Mesothelial cell of epicardium (in vitro differentiated cells): ENCODE results near the gene MMD. TPM values are rescaled to one million over a fixed set of nuclear protein-coding genes. Genes with fewer than 3 reads are reported as not detected.
"Not testable (repeated sequence)": the region's sequence is repeated elsewhere in the genome, so short reads cannot be mapped to it uniquely, and the experiment has no call there.

Experiments used
- DNase-seq, 2 experiments: peaks; one replicate each; pipeline ENCODE4 v3.0.0; 2021; ENCODE audit warnings: low spot score in 2 of 2; ENCODE audit not compliant: unreplicated experiment in 2 of 2
- H3K27ac Mint-ChIP-seq: 2 replicates; pipeline ENCODE4 v1.8.0; 2021; ENCODE audit warnings: mixed read lengths
- H3K27me3 Mint-ChIP-seq: 2 replicates; pipeline ENCODE4 v1.8.0; 2021; ENCODE audit warnings: low read depth, mixed read lengths
- H3K36me3 Mint-ChIP-seq: 2 replicates; pipeline ENCODE4 v1.8.0; 2021; ENCODE audit warnings: mixed read lengths
- H3K4me1 Mint-ChIP-seq: 2 replicates; pipeline ENCODE4 v1.8.0; 2021; ENCODE audit warnings: mixed read lengths
- H3K4me3 Mint-ChIP-seq: 2 replicates; pipeline ENCODE4 v1.8.0; 2021; ENCODE audit warnings: mild to moderate bottlenecking, moderate library complexity, mixed read lengths
- H3K9me3 Mint-ChIP-seq: 2 replicates; pipeline ENCODE4 v1.8.0; 2021; ENCODE audit warnings: mixed read lengths
- CTCF ChIP-seq: fragments of 200-600 bp; sonication (generic); IDR thresholded peaks from one replicate; pipeline ENCODE4 v1.5.0; 2021; ENCODE audit warnings: antibody characterized with exemption; ENCODE audit not compliant: unreplicated experiment
- total RNA-seq: library from RNA; stranded (reverse); gene quantifications from 3 replicates; pipeline ENCODE4 v1.2.1, GENCODE V29; 2021

MMD gene
- total RNA-seq, 1 donor from 2014 or later = 36.6 TPM

- H3K36me3 Mint-ChIP-seq = no peaks in the 10 kb centered on the region
- DNase-seq = no peak
- no peaks in the 10 kb centered on the region for H3K27me3 Mint-ChIP-seq
- H3K27ac Mint-ChIP-seq = peak overlapping the region; percentile 73
- H3K4me1 Mint-ChIP-seq = peaks cover 79% of the 10 kb centered on the region
- TF ChIP-seq CTCF = no peak
- H3K4me3 Mint-ChIP-seq = no peak overlapping the region
- no peaks in the 10 kb centered on the region for H3K9me3 Mint-ChIP-seq
Observed at GRCh38 chr17:55446581-55447205, 25.1 kb upstream of the MMD start.

- peak overlapping the region; percentile 73 for H3K27ac Mint-ChIP-seq
Observed at GRCh38 chr17:55446004-55446403, 24.4 kb upstream of the MMD start.

GRCh38 chr17:55444471-55445441 is 23.1 kb upstream of the MMD start:
- TF ChIP-seq CTCF = no peak
- DNase-seq = no peak
- peak overlapping the region; percentile 85 for H3K27ac Mint-ChIP-seq
- H3K9me3 Mint-ChIP-seq = no peaks in the 10 kb centered on the region
- H3K4me3 Mint-ChIP-seq = no peak overlapping the region
- H3K4me1 Mint-ChIP-seq = peaks cover 72% of the 10 kb centered on the region
- no peaks in the 10 kb centered on the region for H3K36me3 Mint-ChIP-seq
- H3K27me3 Mint-ChIP-seq = no peaks in the 10 kb centered on the region

More at GRCh38 chr17:55446004-55446403, 24.4 kb upstream of the MMD start:
- H3K4me3 Mint-ChIP-seq, H3K36me3 Mint-ChIP-seq, H3K9me3 Mint-ChIP-seq, DNase-seq, H3K27me3 Mint-ChIP-seq: not testable (repeated sequence)
- peaks cover 75% of the 10 kb centered on the region for H3K4me1 Mint-ChIP-seq

- no peak overlapping the region for H3K4me3 Mint-ChIP-seq
- no peak for TF ChIP-seq CTCF
- H3K27ac Mint-ChIP-seq = peak overlapping the region; percentile 85
- no peaks in the 10 kb centered on the region for H3K27me3 Mint-ChIP-seq
- H3K4me1 Mint-ChIP-seq = peaks cover 67% of the 10 kb centered on the region
- peaks cover 3% of the 10 kb centered on the region for H3K9me3 Mint-ChIP-seq
- no peak for DNase-seq
- H3K36me3 Mint-ChIP-seq = no peaks in the 10 kb centered on the region
Observed at GRCh38 chr17:55443904-55444303, 22.3 kb upstream of the MMD start.

GRCh38 chr17:55442953-55443683 is 21.5 kb upstream of the MMD start:
- H3K36me3 Mint-ChIP-seq = no peaks in the 10 kb centered on the region
- no peak for TF ChIP-seq CTCF
- no peak overlapping the region for H3K4me3 Mint-ChIP-seq
- DNase-seq = no peak
- peak overlapping the region; percentile 85 for H3K27ac Mint-ChIP-seq
- no peaks in the 10 kb centered on the region for H3K27me3 Mint-ChIP-seq
- H3K4me1 Mint-ChIP-seq = peaks cover 62% of the 10 kb centered on the region
- H3K9me3 Mint-ChIP-seq = peaks cover 3% of the 10 kb centered on the region
